Posterior vena cava (tissue), 2 donors: ENCODE data around the gene TYW1B. TPM values are rescaled to one million over a fixed set of nuclear protein-coding genes. Genes with fewer than 3 reads are reported as not detected.
"Not testable (repeated sequence)": the region's sequence is repeated elsewhere in the genome, so short reads cannot be mapped to it uniquely, and the experiment has no call there.

ENCODE experiments used
- DNase-seq: peaks from one replicate; pipeline ENCODE4 v3.0.0-alpha.2; 2020; ENCODE audit warnings: low spot score
- intact Hi-C, 2 donors: fragments of 100-400 bp; cut with DNase I; formaldehyde crosslinking; loops; one replicate each; pipeline versions ENCODE4 v1.14.1 to v1.14.2; 2022 to 2023
- total RNA-seq, 2 donors: library from RNA; stranded (reverse); fragmentation: NEBNext Ultra II Directional; extraction: Animal tissue kit (Norgen Biotek cat#: 25700); gene quantifications; one replicate each; pipeline ENCODE4 v1.2.1, GENCODE V29; 2021
- donor health status: DM: yes; HTN: yes; CAD: no.
- donor health status: DM: yes; HTN: yes; CAD: no.

Gene TYW1B
- total RNA-seq, 2 donors from 2014 or later: 1.6 to 2.1 TPM

DNA sequence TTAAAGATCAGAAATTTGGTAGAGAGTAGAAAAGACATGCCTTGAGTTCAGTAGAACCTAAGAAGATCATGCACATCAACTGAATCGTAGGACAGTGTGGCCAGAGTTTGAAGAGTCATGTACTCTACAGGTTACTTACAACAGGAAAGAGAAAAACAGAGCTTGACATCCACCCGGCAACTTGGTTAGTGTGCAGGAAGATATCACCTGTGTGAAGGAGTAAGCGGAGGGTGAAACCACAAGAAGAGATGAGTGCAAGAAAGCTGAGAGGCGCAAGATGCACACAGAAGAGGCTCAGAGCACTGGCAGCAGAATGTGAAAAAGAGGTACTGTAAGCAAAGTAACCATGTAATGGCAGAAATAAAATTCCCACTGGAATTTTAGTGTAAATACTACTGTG, 179.4 kb downstream of the TYW1B start:
- DNase-seq, intact Hi-C loops: not testable (repeated sequence)

DNA sequence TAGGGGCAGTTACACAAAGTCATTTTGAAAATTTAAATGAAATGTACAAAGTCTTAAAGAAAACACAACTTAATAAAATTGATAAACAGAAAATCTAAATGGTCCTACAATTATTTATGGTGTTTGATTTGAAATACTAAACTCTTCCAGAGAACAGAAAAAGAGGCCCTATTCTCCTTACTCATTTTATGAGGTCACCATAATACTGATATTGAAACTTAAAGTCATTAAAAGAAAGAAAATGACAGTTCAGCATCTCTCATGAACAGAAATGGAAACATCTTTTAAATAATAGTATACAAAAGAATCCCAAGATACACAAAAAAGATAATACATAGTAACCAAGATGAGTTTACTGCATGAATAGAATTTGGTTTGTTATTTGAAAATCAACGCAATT, 184.3 kb downstream of the TYW1B start:
- intact Hi-C loops, DNase-seq: not testable (repeated sequence)

DNA sequence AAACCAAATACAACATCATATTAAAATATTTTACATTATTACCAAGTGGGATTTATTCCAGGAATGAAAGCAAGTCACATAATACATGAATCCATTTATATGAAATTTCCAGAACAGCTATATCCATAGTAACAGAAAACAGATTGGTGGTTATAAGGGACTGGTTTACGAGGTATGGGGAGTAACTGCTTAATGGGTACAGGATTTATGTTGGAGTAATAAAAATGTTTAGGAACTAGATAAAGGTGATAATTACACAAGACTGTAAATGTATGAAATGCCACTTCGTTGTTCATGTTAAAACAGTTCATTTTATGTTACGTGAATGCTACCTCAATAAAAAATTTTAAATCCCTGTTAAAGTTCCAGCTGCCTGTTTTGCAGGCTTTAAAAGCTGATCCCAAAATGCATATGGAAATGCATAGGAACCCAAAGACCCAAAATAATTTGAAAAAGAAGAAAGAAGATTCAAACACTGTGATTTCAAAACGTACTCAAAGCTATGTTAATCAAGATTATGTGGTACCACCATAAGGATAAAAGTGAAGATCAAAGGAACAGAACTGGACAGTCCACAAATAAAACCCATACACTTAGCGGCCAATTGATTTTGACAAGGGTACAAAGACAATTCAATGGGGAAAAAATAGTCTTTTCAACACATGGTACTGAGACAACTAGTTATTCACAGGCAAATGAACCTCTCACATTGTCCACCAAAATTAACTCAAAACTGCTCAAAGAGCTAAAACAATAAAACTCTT, 186.3 kb downstream of the TYW1B start:
- DNase-seq, intact Hi-C loops: not testable (repeated sequence)

DNA sequence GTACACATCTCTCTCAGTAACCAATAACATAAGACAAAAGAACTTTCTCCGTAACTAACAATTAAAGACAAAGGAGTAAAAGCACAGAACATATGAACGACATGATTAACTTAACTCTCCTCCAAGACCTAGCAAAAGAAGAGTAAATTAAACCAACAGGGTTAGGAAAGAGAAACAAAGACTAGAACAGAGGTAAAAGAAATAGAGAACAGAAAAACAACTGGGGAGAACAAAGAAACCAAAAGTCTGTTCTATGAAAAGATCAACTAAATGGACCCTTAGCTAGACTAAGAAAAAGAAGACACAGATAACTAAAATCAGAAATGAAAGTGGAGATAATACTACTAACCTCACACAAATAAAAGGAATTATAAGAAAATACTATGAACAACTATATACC, 187.3 kb downstream of the TYW1B start:
- intact Hi-C loops, DNase-seq: not testable (repeated sequence)

DNA sequence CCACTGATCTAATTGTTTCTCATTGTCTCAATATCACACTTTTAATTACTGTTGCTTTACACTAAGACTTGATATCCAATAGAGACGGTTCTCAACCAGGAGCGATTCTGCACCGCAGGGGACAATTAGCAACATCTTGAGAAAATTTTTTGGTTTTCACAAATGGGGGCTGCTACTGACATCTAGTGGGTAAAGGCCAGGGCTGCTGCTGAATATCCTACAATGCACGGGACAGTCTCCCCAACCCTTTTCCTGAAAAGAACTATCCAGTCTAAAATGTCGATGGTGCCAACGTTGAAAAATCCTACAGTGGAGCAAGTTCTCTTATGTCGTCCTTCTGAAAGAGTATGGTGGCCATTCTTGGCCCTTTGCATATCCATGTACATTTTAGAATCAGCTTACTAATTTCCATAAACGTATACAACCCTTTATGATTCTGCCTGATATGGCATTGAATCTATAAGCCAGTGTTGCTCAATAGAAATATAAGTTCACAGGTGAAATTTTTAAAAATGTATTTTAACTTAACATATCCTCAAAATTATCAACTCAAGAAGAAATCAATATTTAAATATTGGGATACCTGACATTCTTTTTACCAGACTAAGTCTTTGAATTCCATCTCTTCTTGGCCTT, 192.6 kb downstream of the TYW1B start:
- intact Hi-C loops, DNase-seq: not testable (repeated sequence)

DNA sequence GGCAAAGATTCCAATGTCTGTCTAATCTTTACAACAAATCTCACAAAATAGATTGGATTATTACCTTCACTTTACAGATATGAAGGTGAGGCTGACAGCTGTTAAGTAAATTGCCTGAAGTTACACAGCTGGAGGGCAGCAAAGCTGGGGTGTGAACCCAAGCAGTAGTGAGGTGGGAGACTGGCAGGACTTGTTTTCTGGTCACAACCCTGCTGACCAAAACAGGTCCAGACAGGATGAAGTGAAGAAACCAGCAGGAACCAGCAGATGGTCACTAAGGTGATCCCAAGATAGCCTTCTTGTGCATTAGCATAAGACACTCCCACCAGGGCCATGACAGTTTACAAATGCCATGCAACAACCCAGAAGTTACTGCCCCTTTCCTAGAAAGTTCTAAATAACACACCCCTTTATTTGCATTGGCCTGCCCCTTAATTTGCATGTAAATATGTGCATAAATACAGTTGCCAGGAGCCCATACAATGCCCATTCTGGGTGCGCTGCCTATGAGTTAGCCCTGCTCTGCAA, 195.2 kb downstream of the TYW1B start:
- DNase-seq, intact Hi-C loops: not testable (repeated sequence)

DNA sequence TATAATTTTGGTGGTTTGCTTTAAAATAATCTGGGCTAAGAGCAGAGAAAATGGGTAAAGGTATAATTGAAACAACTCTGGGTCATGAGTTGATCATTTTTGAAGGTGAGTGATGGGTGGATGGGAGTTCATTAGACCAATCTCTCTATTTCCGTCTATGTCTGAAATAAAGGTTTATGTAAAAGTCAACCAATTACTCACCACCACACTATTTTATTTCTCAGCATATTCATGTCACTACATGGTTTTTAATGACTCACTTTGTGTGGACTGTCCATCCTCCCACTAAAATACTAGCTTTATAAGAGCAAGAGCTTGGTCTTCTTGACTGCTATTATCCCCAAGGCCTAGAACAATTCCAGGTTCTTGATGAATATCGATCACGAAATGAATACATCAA, 199.6 kb downstream of the TYW1B start:
- DNase-seq, intact Hi-C loops: not testable (repeated sequence)

DNA sequence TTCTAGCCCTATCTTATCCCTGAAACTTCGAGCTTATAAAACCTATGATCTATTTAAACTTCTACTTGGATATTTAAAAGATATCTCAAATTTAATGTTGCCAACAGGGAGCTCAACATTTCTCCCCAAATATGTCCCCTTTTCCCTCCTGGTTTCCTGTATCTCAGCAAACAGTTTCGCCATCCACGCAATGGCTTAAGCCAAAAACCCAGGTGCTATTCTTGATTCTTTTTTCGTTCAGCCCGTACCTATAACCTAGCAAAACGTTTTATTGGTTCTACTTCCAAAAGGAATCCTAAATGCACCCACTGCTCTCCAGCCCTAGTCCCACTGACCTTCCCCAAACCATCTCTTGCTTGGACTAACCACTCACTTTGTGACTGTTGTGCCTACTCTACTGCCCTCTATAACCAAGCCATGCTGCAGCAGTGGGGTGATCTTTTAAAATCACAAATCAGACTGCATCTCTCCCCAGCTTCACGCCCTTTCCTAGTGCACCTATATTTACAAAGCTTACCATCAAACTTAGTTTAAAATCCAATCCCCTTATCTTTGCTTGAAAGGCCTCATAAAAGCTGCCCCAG, 201.5 kb downstream of the TYW1B start:
- intact Hi-C loops, DNase-seq: not testable (repeated sequence)

DNA sequence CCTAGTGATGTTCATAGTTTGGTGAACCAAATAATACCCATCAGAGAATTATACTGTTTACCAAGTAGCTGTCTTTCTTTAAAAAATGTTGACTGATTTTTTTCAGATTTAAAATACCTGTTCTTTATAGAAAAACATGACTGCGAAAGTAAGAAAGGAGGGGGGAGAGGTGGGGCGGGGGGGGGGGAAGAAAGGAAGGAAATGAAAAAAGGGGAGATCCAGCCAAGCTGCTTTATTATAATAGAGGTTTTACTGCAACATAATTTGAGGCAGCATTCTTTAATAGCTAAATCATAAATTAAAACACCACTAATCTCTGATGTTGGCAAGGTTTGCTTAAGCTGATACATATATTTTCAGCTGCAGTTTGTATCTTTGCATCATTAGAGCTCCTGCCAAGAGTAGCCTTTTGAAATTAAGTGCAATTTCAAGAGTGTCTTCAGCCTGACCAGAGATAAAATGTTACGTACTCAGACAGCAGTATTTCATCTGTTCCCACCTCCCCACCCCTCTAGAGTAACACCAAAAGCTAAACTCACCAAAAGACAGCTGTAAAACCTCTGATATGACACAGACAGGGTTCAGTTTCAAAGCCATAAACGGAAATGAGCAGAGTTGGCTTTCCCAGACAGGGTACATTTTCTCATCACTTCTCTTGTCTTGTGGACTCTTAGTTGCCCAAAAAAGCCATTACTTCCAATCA, 202.1 kb downstream of the TYW1B start:
- DNase-seq, intact Hi-C loops: not testable (repeated sequence)

DNA sequence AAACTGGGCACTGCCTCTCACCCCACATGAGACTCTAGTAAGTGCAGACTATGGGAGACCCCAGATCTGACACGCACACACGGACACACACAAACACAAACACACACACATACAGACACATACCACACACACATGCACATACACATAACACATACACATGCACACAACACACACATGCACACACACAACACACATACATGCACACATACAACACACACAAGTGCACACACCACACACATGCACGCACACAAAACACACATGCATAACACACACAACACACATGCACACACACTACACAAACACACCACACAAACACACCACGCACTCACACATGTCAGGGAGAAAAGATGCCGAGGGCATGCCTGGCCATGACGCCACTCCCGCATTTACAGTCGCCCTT, 205.5 kb downstream of the TYW1B start:
- intact Hi-C loops: no loop called here
- DNase-seq: no peak

DNA sequence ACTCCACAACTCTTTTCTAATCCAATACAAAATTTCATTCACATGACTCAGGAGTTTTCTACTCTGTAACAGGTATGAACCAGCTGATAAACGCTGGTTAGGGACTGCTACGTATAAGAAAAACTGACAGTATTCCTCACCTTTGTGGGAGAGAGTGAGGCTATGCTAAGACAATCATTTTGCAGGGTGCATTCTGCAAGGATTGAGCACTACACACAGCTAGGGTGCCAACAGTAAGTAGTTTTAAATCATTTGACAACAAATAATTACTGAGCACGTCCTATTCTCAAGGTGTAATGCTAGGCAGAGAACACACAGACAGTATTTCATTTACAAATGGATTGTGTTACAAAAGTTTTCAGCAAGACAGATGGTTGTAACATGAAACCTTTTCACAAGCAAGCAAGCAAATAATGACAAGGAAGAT, 206.2 kb downstream of the TYW1B start:
- intact Hi-C loops: not testable (repeated sequence)

DNA sequence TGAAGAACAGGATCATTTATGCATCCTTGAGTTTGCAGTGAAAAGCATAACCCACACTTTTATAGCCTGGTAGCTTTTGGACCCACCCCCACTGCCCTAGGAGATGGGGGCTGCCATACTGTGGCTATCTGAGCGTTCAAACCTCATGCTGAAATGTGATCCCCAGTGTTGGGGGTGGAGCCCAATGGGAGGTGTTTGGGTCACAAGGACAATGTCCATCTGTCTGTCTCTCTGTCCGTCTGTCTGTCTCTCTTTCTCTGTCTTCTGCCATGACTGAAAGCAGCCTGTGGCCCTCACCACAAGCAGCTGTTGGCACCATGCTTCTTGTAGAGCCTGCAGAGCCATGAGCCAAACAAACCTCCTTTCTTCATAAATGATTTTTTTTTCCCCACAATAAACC, 207.1 kb downstream of the TYW1B start:
- DNase-seq, intact Hi-C loops: not testable (repeated sequence)

More for the DNA sequence above, 206.2 kb downstream of the TYW1B start:
- not testable (repeated sequence) for DNase-seq

DNA sequence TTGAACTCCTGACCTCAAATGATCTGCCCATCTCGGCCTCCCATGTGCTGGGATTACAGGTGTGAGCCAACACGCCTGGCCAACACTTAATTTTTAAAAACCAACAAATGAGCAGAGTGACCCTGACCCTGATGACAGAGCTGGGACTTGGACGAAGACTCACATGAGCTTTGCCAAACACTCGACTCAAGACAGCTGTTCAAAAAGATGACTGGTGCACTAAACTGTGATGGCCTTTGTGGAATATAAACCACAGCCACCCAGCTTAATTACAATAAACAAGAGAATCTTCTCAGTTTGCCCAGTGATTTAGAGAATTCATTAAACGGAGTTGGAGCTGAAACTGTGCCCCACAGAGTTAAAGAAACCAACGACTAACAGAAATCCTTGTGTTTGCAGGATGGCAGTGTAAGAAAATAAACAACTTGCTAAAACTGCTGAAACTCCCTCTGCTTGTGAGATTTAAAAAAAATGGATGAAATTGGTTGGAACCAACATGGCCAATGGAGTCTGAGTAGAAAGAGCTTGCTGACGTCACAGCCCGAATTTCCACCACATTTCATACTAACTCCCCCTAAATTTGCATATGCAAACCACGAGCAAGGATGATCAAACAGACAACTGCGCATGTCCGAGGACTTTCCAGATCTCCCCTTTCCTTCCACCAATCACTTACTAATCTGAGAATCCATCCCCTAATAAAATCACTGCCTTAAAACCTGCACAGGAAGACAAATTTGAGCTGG, 209.4 kb downstream of the TYW1B start:
- intact Hi-C loops, DNase-seq: not testable (repeated sequence)

DNA sequence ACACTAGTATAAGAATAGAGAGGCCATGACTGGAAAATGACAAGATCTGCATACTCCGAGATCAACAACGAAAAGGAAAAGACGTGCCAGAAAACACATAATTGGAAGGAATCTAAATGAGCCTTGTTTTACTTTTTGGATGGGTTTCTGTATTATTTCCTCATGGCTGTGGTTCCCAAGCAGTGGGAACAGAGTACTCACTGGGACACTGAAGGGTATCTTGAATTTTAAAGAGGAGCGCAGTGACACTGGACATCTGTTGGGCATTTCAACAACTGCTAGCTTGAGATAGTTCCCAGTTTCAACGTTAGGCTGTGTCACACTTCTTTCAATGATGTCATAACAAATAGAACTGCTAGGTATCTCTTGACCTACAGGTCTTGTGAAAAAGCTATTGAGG, 218.2 kb downstream of the TYW1B start:
- intact Hi-C loops, DNase-seq: not testable (repeated sequence)

DNA sequence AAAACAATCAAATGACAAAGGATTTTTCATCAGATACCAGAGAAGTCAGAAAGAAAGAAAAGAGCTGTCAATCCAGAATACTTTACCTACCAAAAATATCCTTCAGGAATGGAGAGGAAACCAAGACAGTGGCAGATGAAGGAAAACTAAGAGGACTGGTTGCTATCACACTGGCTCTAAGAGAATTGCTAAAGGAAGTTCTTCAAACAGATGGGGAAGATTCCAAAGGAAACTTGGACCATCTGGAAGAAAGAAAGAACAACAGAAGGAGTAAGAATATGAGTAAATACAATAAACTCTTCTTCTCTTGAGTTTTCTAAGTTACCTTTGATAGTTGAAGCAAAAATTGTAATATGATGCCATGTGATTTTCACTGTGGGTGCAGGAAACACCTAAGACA, 220.0 kb downstream of the TYW1B start:
- DNase-seq, intact Hi-C loops: not testable (repeated sequence)

DNA sequence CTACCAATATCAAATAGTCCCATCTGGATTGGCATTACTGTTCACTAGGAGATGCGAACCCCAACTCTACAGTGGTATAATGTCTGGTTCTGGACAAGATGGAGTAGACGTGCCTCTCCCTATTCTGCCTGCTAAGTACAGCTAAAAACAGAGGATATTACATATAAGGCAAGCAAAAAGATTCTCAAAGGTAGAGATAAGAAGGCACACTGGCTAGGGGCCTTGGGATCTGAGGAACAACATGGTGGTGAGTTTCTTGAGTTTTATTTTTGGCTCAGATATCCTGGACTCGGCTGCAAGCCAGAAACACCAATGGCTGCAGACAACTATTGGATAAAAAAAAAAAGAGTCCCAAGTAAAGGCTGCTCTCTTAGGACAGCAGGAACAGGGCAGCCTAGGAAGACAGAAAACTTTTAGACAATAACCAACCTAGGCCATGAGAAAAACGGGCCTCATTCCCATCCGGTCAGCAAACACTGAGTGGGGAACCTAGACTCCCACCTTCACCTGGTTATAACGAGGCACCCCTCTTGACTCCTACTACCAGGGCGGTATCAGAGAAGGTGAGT, 222.1 kb downstream of the TYW1B start:
- intact Hi-C loops, DNase-seq: not testable (repeated sequence)

DNA sequence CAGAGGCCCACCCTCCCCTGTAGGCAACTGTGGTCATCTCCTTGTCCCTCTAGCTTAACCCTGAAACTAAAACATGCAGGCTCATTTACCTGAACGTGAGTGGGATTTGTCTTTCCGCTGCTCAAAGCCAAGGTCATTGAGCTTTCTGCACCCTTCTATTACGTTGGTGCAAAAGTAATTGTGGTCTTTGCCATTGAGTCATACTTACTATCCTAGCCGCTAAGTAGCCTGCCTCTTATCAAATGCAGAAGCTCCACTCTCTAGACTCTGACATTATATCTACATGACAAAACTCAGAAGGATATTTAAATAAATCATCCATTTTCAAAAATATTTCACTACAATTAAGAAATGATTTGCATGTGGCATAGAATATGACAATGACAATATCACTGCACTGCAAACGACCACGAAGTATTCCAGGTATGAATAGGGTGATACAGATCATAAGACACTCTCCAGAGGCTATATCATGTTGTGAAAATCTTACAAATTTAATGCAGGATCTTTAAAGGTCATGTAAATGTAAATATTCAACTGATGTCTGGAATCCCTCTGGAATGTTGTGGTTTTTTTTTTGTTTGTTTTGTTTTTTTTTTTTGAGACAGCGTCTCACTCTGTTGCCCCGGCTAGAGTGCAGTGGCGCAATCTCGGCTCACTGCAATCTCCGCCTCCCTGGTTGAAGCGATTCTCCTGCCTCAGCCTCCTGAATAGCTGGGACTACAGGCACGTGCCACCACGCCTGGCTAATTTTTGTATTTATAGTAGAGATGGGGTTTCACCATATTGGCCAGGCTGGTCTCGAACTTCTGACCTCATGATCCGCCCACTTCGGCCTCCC, 223.0 kb downstream of the TYW1B start:
- intact Hi-C loops, DNase-seq: not testable (repeated sequence)

DNA sequence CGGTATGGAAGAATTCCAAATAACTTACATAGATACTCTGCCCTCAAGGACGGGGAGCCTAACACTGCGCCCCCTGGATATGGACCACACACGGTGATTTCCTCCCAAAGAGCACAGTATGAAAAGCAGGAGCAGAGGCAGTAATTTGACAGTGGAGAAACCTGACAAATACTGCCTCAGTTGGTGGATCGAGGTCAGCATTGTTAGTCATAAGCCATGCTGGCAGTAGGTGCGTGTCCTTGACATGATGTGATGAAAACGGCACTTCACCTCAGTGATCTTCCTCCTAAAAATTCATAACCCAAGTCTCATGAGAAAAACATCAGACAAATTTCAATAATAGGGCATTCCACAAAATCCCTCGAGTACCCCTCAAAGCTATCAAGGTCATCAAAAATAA, 224.5 kb downstream of the TYW1B start:
- intact Hi-C loops, DNase-seq: not testable (repeated sequence)
